MCF 10A (cell line): Measurements from ENCODE around the gene CASP10. TPM values are rescaled to one million over a fixed set of nuclear protein-coding genes. Genes with fewer than 3 reads are reported as not detected.

Experiments
- BruUV-seq: library from RNA; stranded (reverse); fragments of 400-500 nt; replicated peaks from 2 replicates; lab custom pipeline; 2021; lab: Mats Ljungman, UMichigan
- CTCF ChIA-PET: fragments of 300-600 bp; sonication (Branson Sonifier 250); formaldehyde crosslinking; extraction: SDS; loops from one replicate; lab custom pipeline; 2021; ENCODE audit warnings: antibody characterized with exemption, inconsistent platforms; lab: Yijun Ruan, JAX
- POLR2A ChIA-PET: fragments of 300-600, 350-650 bp; sonication (Branson Sonifier 250); formaldehyde crosslinking; extraction: SDS; loops from one replicate; lab custom pipeline; 2020; ENCODE audit warnings: antibody characterized with exemption, inconsistent platforms; lab: Yijun Ruan, JAX
- DNase-seq: peaks from one replicate; pipeline ENCODE4 v3.0.0-alpha.2; 2018; ENCODE audit not compliant: unreplicated experiment
- H3K27ac Mint-ChIP-seq: one replicate; pipeline ENCODE4 v1.8.0; 2022; ENCODE audit warnings: mild to moderate bottlenecking, low read depth, mixed read lengths; ENCODE audit not compliant: unreplicated experiment
- H3K27me3 Mint-ChIP-seq: one replicate; pipeline ENCODE4 v1.8.0; 2022; ENCODE audit warnings: mixed read lengths; ENCODE audit not compliant: insufficient read depth, unreplicated experiment
- H3K36me3 Mint-ChIP-seq: one replicate; pipeline ENCODE4 v1.8.0; 2022; ENCODE audit warnings: mild to moderate bottlenecking, moderate library complexity, mixed read lengths; ENCODE audit not compliant: insufficient read depth, unreplicated experiment
- H3K4me1 Mint-ChIP-seq: one replicate; pipeline ENCODE4 v1.8.0; 2022; ENCODE audit warnings: mixed read lengths; ENCODE audit not compliant: insufficient read depth, unreplicated experiment
- H3K4me3 Mint-ChIP-seq: one replicate; pipeline ENCODE4 v1.8.0; 2022; ENCODE audit warnings: mild to moderate bottlenecking, moderate library complexity, mixed read lengths; ENCODE audit not compliant: unreplicated experiment
- H3K9me3 Mint-ChIP-seq: one replicate; pipeline ENCODE4 v1.8.0; 2022; ENCODE audit warnings: mixed read lengths; ENCODE audit not compliant: unreplicated experiment
- intact Hi-C: fragments of 100-400 bp; cut with micrococcal nuclease; formaldehyde crosslinking; loops from 2 replicates; pipeline ENCODE4 v1.14.1; 2022
- total RNA-seq: library from RNA; stranded (reverse); gene quantifications from 2 replicates; pipeline ENCODE4 v1.2.3, GENCODE V29; 2022
- TF ChIP-seq, protein P1 (sequence below): fragments of 200-600 bp; IDR thresholded peaks from one replicate; pipeline ENCODE4 v1.8.0; 2022; ENCODE audit warnings: antibody characterized with exemption, mild to moderate bottlenecking; ENCODE audit not compliant: unreplicated experiment

The CASP10 gene
- total RNA-seq, 1 experiment from 2014 or later, result 0.19 TPM

DNA sequence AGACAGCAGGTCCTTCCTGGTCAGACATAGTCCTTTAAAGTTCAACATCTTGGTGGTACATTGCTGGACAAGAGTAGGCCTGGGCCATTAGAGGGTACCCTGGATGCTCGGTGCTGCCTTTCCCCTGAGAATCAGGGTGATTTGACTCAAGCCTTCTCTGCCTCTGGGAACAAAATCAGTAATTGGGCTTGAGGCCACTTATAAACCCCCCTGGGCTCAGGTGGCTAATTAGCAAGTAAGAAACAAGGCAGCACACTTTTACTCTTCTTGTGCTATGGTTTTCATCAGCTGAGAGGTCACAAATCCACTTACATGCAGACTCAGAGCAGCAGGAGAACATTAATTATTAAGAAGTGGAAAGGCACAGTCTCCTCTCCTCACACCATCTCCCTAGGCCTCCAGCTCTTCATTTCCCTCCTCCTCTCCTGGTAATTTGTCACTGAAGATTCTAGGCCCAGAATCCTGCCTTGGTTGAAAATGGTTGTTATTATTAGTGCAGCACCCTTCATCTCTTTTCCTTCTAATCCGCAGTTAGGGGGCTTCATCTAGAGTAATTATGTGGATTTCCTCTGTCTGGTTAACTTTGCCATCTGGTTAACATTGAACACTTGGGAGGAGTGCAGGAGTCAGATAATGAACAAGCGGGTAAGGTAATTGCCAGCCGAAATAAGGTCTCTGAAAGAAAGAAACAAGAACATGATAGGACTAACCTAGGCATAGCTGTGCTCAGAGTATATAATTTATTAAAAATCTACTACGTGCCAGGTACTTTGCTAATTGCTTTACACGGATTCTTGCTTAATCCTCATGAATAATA is 29.7 kb upstream of the CASP10 start:
- no TSS peak for BruUV-seq
- Mint-ChIP-seq H3K27ac (peak overlapping the region; percentile 54), H3K4me3 (no peak overlapping the region), H3K4me1 (peaks cover 48% of the 10 kb centered on the region), H3K27me3 (no peaks in the 10 kb centered on the region), H3K9me3 (peaks cover 7% of the 10 kb centered on the region), H3K36me3 (peaks cover 83% of the 10 kb centered on the region)
- intact Hi-C loops, result no loop called here
- DNase-seq, result no peak
- ChIA-PET CTCF (interaction anchor here (0.8 to 3.8 kb wide), 4 partner anchors 35 to 83 kb away, joined by 5 to 35 read pairs (median 9); no protein-coding TSS in a partner anchor), POLR2A (interaction anchor here (12.7 kb wide), 1 partner anchor 36 kb away, joined by 198 read pairs; the partner anchor contains the start of gene CFLAR)
- TF ChIP-seq, protein P1, sequence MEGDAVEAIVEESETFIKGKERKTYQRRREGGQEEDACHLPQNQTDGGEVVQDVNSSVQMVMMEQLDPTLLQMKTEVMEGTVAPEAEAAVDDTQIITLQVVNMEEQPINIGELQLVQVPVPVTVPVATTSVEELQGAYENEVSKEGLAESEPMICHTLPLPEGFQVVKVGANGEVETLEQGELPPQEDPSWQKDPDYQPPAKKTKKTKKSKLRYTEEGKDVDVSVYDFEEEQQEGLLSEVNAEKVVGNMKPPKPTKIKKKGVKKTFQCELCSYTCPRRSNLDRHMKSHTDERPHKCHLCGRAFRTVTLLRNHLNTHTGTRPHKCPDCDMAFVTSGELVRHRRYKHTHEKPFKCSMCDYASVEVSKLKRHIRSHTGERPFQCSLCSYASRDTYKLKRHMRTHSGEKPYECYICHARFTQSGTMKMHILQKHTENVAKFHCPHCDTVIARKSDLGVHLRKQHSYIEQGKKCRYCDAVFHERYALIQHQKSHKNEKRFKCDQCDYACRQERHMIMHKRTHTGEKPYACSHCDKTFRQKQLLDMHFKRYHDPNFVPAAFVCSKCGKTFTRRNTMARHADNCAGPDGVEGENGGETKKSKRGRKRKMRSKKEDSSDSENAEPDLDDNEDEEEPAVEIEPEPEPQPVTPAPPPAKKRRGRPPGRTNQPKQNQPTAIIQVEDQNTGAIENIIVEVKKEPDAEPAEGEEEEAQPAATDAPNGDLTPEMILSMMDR, result no peak

- Mint-ChIP-seq H3K4me3 (no peak overlapping the region), H3K4me1 (peaks cover 32% of the 10 kb centered on the region), H3K27me3 (no peaks in the 10 kb centered on the region), H3K9me3 (peaks cover 7% of the 10 kb centered on the region), H3K27ac (no peak overlapping the region), H3K36me3 (peaks cover 90% of the 10 kb centered on the region)
- no TSS peak for BruUV-seq
- TF ChIP-seq, protein P1, result no peak
- POLR2A ChIA-PET, result interaction anchor here (0.7 to 12.7 kb wide), 5 partner anchors 34 to 266 kb away, joined by 3 to 198 read pairs (median 6); partner anchors contain the start of genes CFLAR, NDUFB3 and PPIL3
- CTCF ChIA-PET, result interaction anchor here (0.5 to 3.8 kb wide), 10 partner anchors 15 to 192 kb away, joined by 3 to 35 read pairs (median 3); partner anchors contain the start of gene ORC2
- DNase-seq, result no peak
- intact Hi-C loops, result no loop called here
Measured at GRCh38 chr2:201154615-201155399, 28.1 kb upstream of the CASP10 start.

DNA sequence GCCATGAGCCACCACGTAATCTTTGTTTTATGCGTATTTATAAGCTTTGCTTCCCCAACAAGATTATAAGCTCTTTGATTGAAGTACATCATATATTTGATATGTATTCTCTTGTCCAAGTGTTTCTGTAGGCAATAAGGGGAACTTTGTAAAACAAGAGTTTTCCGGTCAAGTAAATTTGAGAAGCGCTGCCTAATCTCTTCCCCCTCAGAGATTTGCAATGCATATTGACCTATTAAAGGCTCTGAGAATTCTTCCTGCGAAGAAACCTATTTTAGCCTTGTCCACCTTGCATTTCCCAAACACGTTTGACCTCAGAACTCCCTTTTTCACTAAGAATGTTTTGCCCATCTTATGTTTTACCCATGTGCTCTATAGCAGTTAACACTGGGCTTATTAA is 26.9 kb upstream of the CASP10 start:
- peaks cover 90% of the 10 kb centered on the region for H3K36me3 Mint-ChIP-seq

More for the DNA sequence above, 26.9 kb upstream of the CASP10 start:
- BruUV-seq, result no TSS peak
- TF ChIP-seq, protein P1, result no peak
- Mint-ChIP-seq H3K4me3 (no peak overlapping the region), H3K4me1 (peaks cover 23% of the 10 kb centered on the region), H3K9me3 (peaks cover 7% of the 10 kb centered on the region), H3K27me3 (no peaks in the 10 kb centered on the region), H3K27ac (peak overlapping the region; percentile 31)
- DNase-seq, result no peak
- ChIA-PET POLR2A (interaction anchor here (12.7 kb wide), 1 partner anchor 39 kb away, joined by 198 read pairs; the partner anchor contains the start of gene CFLAR), CTCF (interaction anchor here (1.3 to 3.8 kb wide), 3 partner anchors 38 to 193 kb away, joined by 4 to 35 read pairs (median 8); partner anchors contain the start of gene ORC2)
- intact Hi-C loops, result no loop called here
